GM21528 (cell line): Measurements from ENCODE around the gene CPA2.

ENCODE experiments used
- ATAC-seq: cut with Tn5 transposase; IDR thresholded peaks from one replicate; pipeline ENCODE4 v1.9.1; 2021; ENCODE audit warnings: mild to moderate bottlenecking, moderate library complexity; ENCODE audit not compliant: unreplicated experiment, low FRiP score

CPA2 gene

DNA sequence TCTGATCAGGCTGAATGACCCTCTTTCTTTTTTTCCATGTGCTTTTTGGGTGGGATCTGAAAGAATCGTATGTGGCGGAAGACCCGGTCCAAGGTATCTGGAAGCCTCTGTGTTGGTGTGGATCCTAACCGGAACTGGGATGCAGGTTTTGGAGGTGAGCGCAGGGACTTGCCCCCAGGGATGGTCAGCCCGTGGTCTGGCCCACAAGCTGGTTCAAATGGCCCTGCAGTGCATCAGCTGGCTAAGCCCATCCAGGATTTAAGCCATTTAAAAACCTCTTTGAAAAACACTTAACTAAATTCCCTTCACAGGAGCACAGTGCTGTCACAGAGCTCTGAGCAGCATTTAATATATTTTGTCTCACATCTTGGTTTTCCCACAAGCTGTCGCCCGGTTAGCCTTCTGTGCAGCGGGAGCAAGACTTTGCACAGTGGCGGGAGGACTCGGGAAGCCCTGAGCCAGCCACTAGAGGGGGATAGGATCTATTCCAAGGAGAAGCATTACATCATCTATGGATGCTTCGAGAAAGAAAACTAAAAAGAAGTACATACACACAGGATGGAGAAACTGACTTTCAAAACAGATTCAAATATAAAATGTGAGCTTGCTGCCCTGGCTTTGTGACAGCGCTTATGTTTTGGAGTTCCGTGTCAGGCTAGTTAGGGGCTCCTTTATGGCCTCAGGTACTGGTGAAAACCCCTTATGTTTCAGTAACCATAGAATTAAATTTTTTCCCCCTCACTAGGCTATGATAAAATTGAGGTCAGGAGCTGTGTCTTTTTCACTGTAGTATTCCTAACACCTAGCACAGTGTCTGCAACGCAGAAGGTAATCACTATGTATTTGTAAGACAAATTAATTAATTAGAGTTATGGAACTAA is 11.3 kb downstream of the CPA2 start:
- no peak for ATAC-seq

DNA sequence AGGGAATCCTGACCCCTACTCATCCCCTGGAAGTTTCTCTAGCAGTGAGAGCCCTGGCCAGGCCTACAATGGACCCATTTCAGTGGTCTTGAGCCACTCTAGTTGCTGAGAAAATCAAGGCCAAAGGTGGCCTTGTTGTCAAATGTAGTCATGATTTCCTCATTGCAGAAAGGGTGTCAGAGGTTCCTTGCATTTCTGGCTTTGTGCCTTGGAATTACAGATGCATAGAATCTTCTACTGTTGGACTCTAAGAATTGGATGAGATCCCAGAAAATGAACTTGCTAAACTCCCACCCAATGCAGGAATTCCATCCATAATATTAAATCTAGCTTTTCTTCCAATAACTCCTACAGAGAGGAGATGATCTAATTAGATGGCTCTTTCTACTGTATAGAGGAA is 12.2 kb downstream of the CPA2 start:
- ATAC-seq, result no peak

DNA sequence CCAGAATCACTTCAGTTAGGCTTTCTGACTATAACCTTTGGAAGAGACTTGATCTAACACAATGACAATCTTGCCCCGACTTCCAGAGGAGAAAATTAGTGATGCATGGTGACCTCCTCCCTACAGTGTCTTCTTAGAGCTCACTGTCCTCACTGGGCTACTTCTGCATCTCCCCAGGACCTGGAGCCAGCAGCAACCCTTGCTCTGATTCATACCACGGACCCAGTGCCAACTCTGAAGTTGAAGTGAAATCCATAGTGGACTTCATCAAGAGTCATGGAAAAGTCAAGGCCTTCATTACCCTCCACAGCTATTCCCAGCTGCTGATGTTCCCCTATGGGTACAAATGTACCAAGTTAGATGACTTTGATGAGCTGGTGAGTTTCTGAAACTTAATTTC is 12.6 kb downstream of the CPA2 start:
- ATAC-seq, result no peak

DNA sequence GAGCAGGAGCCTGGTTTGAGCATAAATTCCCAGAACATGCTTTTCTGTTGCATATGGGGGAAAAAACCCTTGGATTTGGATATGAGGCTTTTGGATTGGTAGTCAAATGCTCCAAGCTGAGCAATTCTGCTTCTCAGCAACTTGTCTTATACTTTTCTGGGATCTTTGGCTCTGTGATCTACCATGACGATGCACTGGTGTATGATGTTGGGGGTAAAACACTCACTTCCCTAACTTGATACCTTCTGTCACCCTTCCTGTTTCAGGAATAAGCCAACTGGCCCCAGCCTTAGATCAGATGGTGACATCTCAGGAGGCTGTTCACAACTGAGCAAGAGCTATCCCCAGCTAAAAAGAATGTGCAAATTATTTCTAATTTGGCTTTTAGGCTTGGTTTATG is 13.2 kb downstream of the CPA2 start:
- ATAC-seq, result no peak

DNA sequence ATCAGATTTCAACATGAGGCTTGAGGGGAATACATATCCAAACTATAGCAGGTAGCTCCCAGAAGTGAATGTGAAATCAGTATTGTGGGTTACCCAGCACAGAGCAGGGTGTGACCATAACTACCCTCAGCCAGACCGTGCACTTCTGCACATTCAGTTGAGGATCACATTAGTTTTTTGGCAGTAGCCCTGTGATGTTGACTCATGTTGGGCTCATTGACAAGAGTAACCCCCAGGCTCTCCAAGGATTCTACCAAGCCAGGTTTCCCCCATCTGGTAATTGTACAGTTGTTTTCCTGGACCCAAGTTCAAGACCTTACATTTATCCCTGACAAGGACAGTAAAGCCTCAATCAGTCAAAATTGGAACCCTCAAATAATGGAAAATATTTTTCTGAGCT is 14.6 kb downstream of the CPA2 start:
- no peak for ATAC-seq

GRCh38 chr7:130286881-130287280 is 20.2 kb downstream of the CPA2 start:
- ATAC-seq, result no peak

GRCh38 chr7:130288168-130288567 is 21.5 kb downstream of the CPA2 start:
- no peak for ATAC-seq

DNA sequence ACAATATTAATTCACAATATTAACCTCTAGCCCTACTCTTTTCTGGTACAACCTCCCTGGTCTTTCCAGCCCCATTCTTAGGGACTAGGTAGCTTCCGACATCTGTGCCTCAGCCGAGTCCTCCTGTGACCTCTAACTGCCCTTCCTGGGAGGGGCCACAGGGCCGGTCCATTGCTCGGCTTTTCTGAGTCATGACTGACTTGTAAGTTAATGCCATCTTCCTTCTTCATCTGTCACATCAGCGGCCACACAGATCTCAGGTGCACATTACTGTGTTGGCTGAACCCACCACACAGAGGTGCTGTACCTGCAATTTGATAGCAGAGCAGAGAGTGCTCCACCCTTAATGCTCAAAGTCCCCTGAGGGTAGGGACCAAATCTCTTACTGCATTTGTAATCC is 22.2 kb downstream of the CPA2 start:
- ATAC-seq, result no peak

GRCh38 chr7:130289478-130289877 is 22.8 kb downstream of the CPA2 start:
- no peak for ATAC-seq

- no peak for ATAC-seq
Observed at GRCh38 chr7:130290745-130291144, 24.1 kb downstream of the CPA2 start.

DNA sequence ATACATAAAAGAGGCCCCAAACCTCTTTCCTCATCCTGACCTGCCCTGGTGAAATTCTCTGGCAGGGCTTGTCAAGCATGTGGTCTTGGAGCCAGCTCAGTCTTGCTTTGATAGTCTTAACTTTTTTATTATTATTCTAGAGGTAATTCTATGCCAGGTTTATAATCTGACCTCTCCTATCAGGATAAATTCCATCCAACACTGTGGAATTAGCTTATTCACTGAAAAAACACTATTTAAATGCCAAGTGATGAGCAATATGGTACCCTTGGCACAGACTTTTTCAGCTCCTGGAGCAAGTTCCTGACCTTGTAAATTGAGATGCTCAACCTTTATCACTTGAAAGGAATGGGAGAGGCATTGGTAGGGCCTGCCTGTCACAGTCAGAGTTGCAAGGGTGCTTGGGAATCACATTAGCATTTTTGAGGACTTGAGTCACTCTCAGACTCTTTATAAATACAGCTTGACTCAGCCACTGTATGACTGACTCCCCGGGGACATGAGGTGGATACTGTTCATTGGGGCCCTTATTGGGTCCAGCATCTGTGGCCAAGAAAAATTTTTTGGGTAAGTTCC is 26.1 kb downstream of the CPA2 start, which contains the start of gene CPA4:
Gene CPA4, plus strand, starts transcription at position 480 of the 576 bp plus-strand sequence. Its CDS starts 20 bp downstream, at position 500.
- ATAC-seq, result no peak

GRCh38 chr7:130293521-130293920 is 26.9 kb downstream of the CPA2 start:
- no peak for ATAC-seq

DNA sequence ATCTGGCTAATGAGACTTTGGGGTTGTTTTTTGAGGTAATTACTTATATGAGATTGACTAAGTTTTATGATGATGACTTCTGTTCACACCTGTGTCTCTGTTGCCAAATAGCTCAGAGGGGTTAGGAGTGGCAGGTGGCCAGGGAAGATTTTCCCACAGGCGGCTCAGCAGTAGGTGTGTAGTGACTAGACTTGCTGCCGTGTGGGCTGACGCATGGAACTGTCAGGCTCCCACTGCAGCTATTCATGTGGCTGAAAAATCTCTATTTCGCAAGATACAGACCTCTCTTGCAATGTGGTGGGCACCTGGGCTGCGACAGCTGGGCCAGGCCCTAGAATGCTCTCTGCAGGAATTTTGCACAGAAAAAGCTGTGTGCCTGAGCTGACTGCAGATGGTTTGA is 27.7 kb downstream of the CPA2 start:
- no peak for ATAC-seq

DNA sequence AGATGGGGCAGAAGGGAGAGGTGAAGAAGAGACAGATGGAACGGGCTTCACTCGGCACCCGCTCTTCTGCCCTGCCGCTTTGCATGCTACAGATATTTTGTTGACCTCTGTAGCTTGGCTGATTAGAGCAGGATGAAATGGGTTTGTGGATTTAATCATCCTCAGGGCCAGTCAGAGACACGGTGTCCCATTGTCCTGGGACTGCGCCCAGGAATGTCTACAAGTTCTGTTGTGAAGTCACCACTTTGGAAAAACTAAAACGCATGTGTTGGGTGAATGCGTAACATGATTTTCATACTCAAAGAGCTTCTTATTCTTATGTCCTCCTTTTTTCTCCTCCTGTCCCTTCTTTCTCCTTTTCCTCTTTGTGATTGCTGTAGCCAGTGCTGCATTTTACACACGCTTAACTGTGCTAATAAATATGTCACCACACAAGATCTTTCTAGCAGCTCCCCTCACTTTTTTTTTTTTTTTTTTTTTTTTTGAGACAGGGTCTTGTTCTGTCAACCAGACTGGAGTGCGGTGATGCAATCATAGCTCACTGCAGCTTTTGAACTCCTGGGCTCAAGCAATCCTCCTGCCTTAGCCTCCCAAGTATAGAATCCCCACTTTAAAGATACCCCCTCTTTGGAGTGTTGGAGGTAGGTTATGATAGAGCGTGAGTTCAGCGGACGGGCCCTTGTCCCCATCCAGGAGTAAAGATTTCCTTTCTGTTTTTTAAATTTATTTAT is 29.7 kb downstream of the CPA2 start:
- ATAC-seq, result no peak

- no peak for ATAC-seq
Observed at GRCh38 chr7:130297628-130298543, 31.2 kb downstream of the CPA2 start.

- ATAC-seq, result no peak
Observed at GRCh38 chr7:130298544-130299326, 32.1 kb downstream of the CPA2 start.

GRCh38 chr7:130299866-130300265 is 33.2 kb downstream of the CPA2 start:
- ATAC-seq, result no peak

- ATAC-seq, result no peak
Observed at GRCh38 chr7:130301501-130302020, 34.9 kb downstream of the CPA2 start.

GRCh38 chr7:130302649-130303048 is 36.0 kb downstream of the CPA2 start:
- no peak for ATAC-seq
